ENCODE measurements around the gene ZNF385B.

Gene ZNF385B

GRCh38 chr2:179745635-179746256 is 115.7 kb downstream of the ZNF385B start (continued):
- TF ChIP-seq ZNF692 (tag by site-specific recombination; IDR thresholded peaks at IDR 0.05) (no peak), ZNF148 (tag by site-specific recombination; IDR thresholded peaks at IDR 0.05; ENCODE audit: borderline replicate concordance) (no peak), ZNF248 (tag by site-specific recombination; IDR thresholded peaks at IDR 0.05) (no peak)

- Histone ChIP-seq H3K27ac (ENCODE audit: extremely low read depth, low read depth, low read length) (no peak overlapping the region), H3K4me3 (ENCODE audit: low read depth, low read length) (no peak overlapping the region), H3K9me3 (ENCODE audit: control insufficient read depth, insufficient read depth, low read depth, low read length) (no peaks in the 10 kb centered on the region), H3K36me3 (ENCODE audit: control insufficient read depth in 2 of 2, insufficient read depth in 1 of 2, low read length in 2 of 2) (no peaks in the 10 kb centered on the region), H3K4me1 (ENCODE audit: control insufficient read depth, insufficient read depth, low read length) (no peaks in the 10 kb centered on the region)
- CTCF ChIA-PET = no interaction called here
- POLR2A ChIA-PET = no interaction called here
- no peak for TF ChIP-seq TCF7L2 (IDR thresholded peaks at IDR 0.05; ENCODE audit: borderline replicate concordance, low read depth, low read length)
- TF ChIP-seq ZNF140 (tag by site-specific recombination; IDR thresholded peaks at IDR 0.05) = no peak
- no peak for TF ChIP-seq ZNF394 (tag by site-specific recombination; IDR thresholded peaks at IDR 0.05; ENCODE audit: borderline replicate concordance)
- no peak for TF ChIP-seq ZNF114 (tag by site-specific recombination; IDR thresholded peaks at IDR 0.05)
- no peak for TF ChIP-seq OVOL3 (tag by site-specific recombination; IDR thresholded peaks at IDR 0.05)
- TF ChIP-seq ZSCAN4 (tag by site-specific recombination; IDR thresholded peaks at IDR 0.05) = no peak
- TF ChIP-seq ZNF548 (tag by site-specific recombination; IDR thresholded peaks at IDR 0.05) = no peak
- TF ChIP-seq ZNF571 (tag by site-specific recombination; IDR thresholded peaks at IDR 0.05) = no peak
- TF ChIP-seq ZNF350 (tag by site-specific recombination; IDR thresholded peaks at IDR 0.05) = no peak
- TF ChIP-seq ZBTB6 (tag by site-specific recombination; IDR thresholded peaks at IDR 0.05) = no peak
- TF ChIP-seq ZNF138 (tag by site-specific recombination; IDR thresholded peaks at IDR 0.05; ENCODE audit: borderline replicate concordance) = no peak
- TF ChIP-seq PRDM10 (tag by site-specific recombination; IDR thresholded peaks at IDR 0.05) = no peak
- TF ChIP-seq ZNF510 (tag by site-specific recombination; IDR thresholded peaks at IDR 0.05; ENCODE audit: insufficient replicate concordance) = no peak
- no peak for TF ChIP-seq ZNF791 (tag by site-specific recombination; IDR thresholded peaks at IDR 0.05)
- TF ChIP-seq EGR2 (tag by site-specific recombination; IDR thresholded peaks at IDR 0.05; ENCODE audit: low read depth) = no peak
- no peak for TF ChIP-seq ZNF433 (tag by site-specific recombination; IDR thresholded peaks at IDR 0.05; ENCODE audit: low read depth)
- TF ChIP-seq ZNF558 (tag by site-specific recombination; IDR thresholded peaks at IDR 0.05) = no peak
- no peak for TF ChIP-seq SETDB1 (IDR thresholded peaks at IDR 0.05; ENCODE audit: insufficient read length, low read length)
Observed at GRCh38 chr2:179744401-179744800, 117.0 kb downstream of the ZNF385B start.
